Thyroid gland (tissue), 4 donors: ENCODE data around the gene TRIM45. TPM values are rescaled to one million over a fixed set of nuclear protein-coding genes. Genes with fewer than 3 reads are reported as not detected.

Source experiments
- DNase-seq, 2 donors: peaks; one replicate each; pipeline ENCODE4 v3.0.0-alpha.2; 2019
- H3K27ac ChIP-seq, 3 donors: fragments of 200-600 bp; sonication (generic); 1 replicate in 2 of 3; 2 replicates in 1 of 3; pipeline ENCODE4 v1.5.1; 2016 to 2019; ENCODE audit warnings: mild to moderate bottlenecking in 1 of 3, moderate library complexity in 1 of 3
- H3K27me3 ChIP-seq: fragments of 200-600 bp; sonication (generic); one replicate; pipeline ENCODE4 v1.5.1; 2019
- H3K36me3 ChIP-seq, 2 donors: fragments of 200-600 bp; sonication (generic); one replicate each; pipeline ENCODE4 v1.5.1; 2016 to 2019
- H3K4me1 ChIP-seq, 2 donors: fragments of 200-600 bp; sonication (generic); one replicate each; pipeline ENCODE4 v1.5.1; 2017 to 2019
- H3K4me3 ChIP-seq, 3 donors: fragments of 200-600 bp; sonication (generic); replicated peaks in 1 of 3; 1 replicate in 2 of 3; 2 replicates in 1 of 3; pipeline ENCODE4 v1.5.1; 2016; ENCODE audit warnings: mild to moderate bottlenecking in 1 of 3
- H3K9me3 ChIP-seq: fragments of 200-600 bp; sonication (generic); one replicate; pipeline ENCODE4 v1.5.1; 2017
- CTCF ChIP-seq, 6 experiments: fragments of 200-600 bp in 3 of 6; fragments of 450-650 bp in 3 of 6; sonication (generic) in 3 of 6; IDR thresholded peaks; one replicate each; pipeline ENCODE4 v1.5.1; 2016 to 2019; ENCODE audit warnings: antibody characterized with exemption in 6 of 6, mild to moderate bottlenecking in 2 of 6, inconsistent platforms in 1 of 6, moderate library complexity in 1 of 6
- POLR2A ChIP-seq, 2 donors: fragments of 450-650 bp; IDR thresholded peaks; one replicate each; pipeline ENCODE4 v1.6.1; 2017; ENCODE audit warnings: antibody characterized with exemption in 2 of 2, mild to moderate bottlenecking in 2 of 2, moderate library complexity in 1 of 2
- WGBS, 2 donors: methylation state at CpG; one replicate each; pipeline ENCODE4 v1.1.5; 2017; 5-methylcytosine and 5-hydroxymethylcytosine counted together
- intact Hi-C: fragments of 100-400 bp; cut with DNase I; formaldehyde crosslinking; loops from one replicate; pipeline ENCODE4 v1.15.1; 2023
- total RNA-seq, 4 donors: library from RNA; depleted of rRNA; stranded (reverse); fragments of >200 nt; gene quantifications; one replicate each; pipeline ENCODE4 v1.2.3, GENCODE V29; 2016

TRIM45 gene
- total RNA-seq, 4 donors from 2014 or later: 5.1 to 7.3 (median 6.3) TPM

- Histone ChIP-seq H3K36me3 (no peaks in the 10 kb centered on the region), H3K27me3 (no peaks in the 10 kb centered on the region), H3K4me3 (no peak overlapping the region), H3K4me1 (peaks cover 33 to 43% of the 10 kb centered on the region in 2 donors), H3K9me3 (no peaks in the 10 kb centered on the region), H3K27ac (no peak overlapping the region)
- DNase-seq: no peak
- intact Hi-C loops: no loop called here
- TF ChIP-seq CTCF (IDR thresholded peaks at IDR 0.05) (no peak), POLR2A (IDR thresholded peaks at IDR 0.05) (no peak)
- 95 to 99% methylated on average over 3 of the region's 3 CpGs for WGBS, 2 donors
These were observed 24.6 kb downstream of the TRIM45 start for GRCh38 chr1:117096951-117097408.

- no peak for TF ChIP-seq CTCF (IDR thresholded peaks at IDR 0.05)
- no peak for DNase-seq
- Histone ChIP-seq H3K4me3 (no peak overlapping the region), H3K36me3 (no peaks in the 10 kb centered on the region), H3K9me3 (no peaks in the 10 kb centered on the region), H3K27ac (peak overlapping the region in 2 of 3 donors; percentile 43 to 80), H3K4me1 (peaks cover 33 to 43% of the 10 kb centered on the region in 2 donors), H3K27me3 (no peaks in the 10 kb centered on the region)
- 89 to 93% methylated on average over 7 of the region's 7 CpGs for WGBS, 2 donors
- intact Hi-C loops: no loop called here
These were observed 26.5 kb downstream of the TRIM45 start for GRCh38 chr1:117094841-117095604.

- Histone ChIP-seq H3K4me3 (no peak overlapping the region), H3K36me3 (no peaks in the 10 kb centered on the region), H3K9me3 (no peaks in the 10 kb centered on the region), H3K27ac (peak overlapping the region; percentile 78 to 86 (median 80)), H3K4me1 (peaks cover 33 to 43% of the 10 kb centered on the region in 2 donors), H3K27me3 (no peaks in the 10 kb centered on the region)
- DNase-seq: peak; percentile 92 to 94
- 63 to 73% methylated on average over 6 of the region's 6 CpGs for WGBS, 2 donors
- TF ChIP-seq POLR2A (IDR thresholded peaks at IDR 0.05) (no peak), CTCF (IDR thresholded peaks at IDR 0.05) (peak in 4 of 6 experiments; percentile 28 to 53 (median 40))
- intact Hi-C loops: no loop called here
These were observed 27.5 kb downstream of the TRIM45 start for GRCh38 chr1:117093870-117094621.

- Histone ChIP-seq H3K4me1 (peaks cover 29 to 38% of the 10 kb centered on the region in 2 donors), H3K4me3 (no peak overlapping the region), H3K36me3 (no peaks in the 10 kb centered on the region), H3K9me3 (no peaks in the 10 kb centered on the region), H3K27me3 (no peaks in the 10 kb centered on the region), H3K27ac (peak overlapping the region; percentile 78 to 86 (median 80))
- peak in 1 of 2 donors; percentile 25 for TF ChIP-seq POLR2A (IDR thresholded peaks at IDR 0.05)
- TF ChIP-seq CTCF (IDR thresholded peaks at IDR 0.05): no peak
- intact Hi-C loops: no loop called here
- WGBS, 2 donors: 25 to 32% methylated on average over 7 of the region's 7 CpGs
- DNase-seq: peak; percentile 81 to 82
These were observed 28.4 kb downstream of the TRIM45 start for GRCh38 chr1:117093091-117093534.
